GM23248 (cell line): Measurements from ENCODE around the gene TPCN1.

Experiments used
- EZH2 ChIP-seq: fragments of 200-600 bp; sonication (generic); IDR thresholded peaks from 2 replicates; pipeline ENCODE4 v1.6.1; 2018; ENCODE audit warnings: antibody characterized with exemption, mild to moderate bottlenecking; ENCODE audit not compliant: insufficient read depth, poor library complexity, severe bottlenecking
- EZH2phosphoT487 ChIP-seq: fragments of 200-600 bp; sonication (generic); IDR thresholded peaks from 2 replicates; pipeline ENCODE4 v1.6.1; 2018; ENCODE audit warnings: antibody characterized with exemption, moderate library complexity, mild to moderate bottlenecking, low read depth; ENCODE audit not compliant: insufficient read depth

DNA sequence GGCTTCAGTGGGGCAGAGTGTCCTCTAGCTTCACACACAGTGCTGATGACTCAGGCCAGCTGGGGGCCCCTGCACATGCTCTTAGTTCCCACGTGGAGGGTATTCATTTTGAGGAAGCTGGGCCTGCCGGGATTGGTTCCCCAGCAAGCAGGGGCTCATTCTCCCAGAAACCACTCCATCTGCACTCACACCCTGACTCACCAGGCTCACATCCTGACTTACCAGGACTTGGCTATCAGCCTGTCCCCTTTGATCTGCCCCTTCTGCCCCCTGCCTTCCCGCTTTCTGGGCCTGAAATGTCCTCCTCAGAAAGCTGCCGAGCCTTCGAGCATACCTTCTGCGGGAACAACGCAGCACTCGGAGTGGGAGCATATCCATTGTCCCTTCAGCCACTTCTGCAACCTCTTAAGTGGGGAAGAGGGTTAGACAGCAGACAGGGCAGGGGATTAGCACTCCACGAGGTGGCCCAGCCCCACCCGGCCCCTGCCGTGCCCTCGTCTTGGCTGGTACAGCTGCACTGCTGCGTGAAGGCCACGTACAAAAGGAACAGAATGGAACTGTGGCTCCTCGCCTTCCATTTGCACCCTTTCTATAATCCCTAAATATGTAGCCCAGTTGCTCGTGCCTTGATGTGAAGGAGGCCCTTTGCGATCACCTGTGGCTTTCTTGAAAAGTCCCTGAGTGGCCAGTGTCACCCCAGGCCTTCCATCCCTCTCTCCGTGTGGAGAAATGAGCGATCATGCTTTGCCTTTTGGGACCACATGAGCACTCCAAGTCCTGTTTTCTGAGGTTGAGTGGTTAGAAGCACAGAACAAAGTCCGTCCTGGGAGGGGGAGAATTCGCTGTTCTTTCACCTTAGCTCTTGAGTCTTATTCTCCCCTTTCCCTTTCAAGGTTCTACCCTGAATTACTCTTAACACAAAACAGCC lies 26.1 kb downstream of the TPCN1 start:
- TF ChIP-seq EZH2 (no peak), EZH2phosphoT487 (no peak)
